HEK293T (cell line): ENCODE measurements around the gene GAK.

Source experiments
- ARNT ChIP-seq: fragments of 450-650 bp; IDR thresholded peaks from 2 replicates; pipeline ENCODE4 v1.6.1; 2017; ENCODE audit warnings: mild to moderate bottlenecking
- BHLHE40 ChIP-seq: fragments of 450-650 bp; IDR thresholded peaks from 2 replicates; pipeline ENCODE4 v1.6.1; 2016; ENCODE audit warnings: mild to moderate bottlenecking, moderate library complexity, borderline replicate concordance
- ELF4 ChIP-seq: fragments of 450-650 bp; IDR thresholded peaks from 2 replicates; pipeline ENCODE4 v1.6.1; 2017; ENCODE audit warnings: antibody characterized with exemption
- FOXA1 ChIP-seq: fragments of 450-650 bp; IDR thresholded peaks from 2 replicates; pipeline ENCODE4 v1.6.1; 2016; ENCODE audit warnings: mild to moderate bottlenecking
- FOXK2 ChIP-seq: fragments of 450-650 bp; IDR thresholded peaks from 2 replicates; pipeline ENCODE4 v1.6.1; 2016; ENCODE audit warnings: mild to moderate bottlenecking
- FOXM1 ChIP-seq: fragments of 450-650 bp; IDR thresholded peaks from 2 replicates; pipeline ENCODE4 v1.6.1; 2017; ENCODE audit warnings: mild to moderate bottlenecking, borderline replicate concordance
- HDGF ChIP-seq: fragments of 450-650 bp; IDR thresholded peaks from 2 replicates; pipeline ENCODE4 v1.6.1; 2017; ENCODE audit warnings: antibody characterized with exemption, borderline replicate concordance
- L3MBTL2 ChIP-seq: fragments of 450-650 bp; conservative IDR thresholded peaks from 2 replicates; pipeline ENCODE4 v1.6.1; 2016; ENCODE audit warnings: mild to moderate bottlenecking
- LEF1 ChIP-seq: fragments of 450-650 bp; IDR thresholded peaks from 2 replicates; pipeline ENCODE4 v1.6.1; 2017; ENCODE audit warnings: mild to moderate bottlenecking, borderline replicate concordance
- NFRKB ChIP-seq: fragments of 450-650 bp; IDR thresholded peaks from 2 replicates; pipeline ENCODE4 v1.6.1; 2016; ENCODE audit warnings: mild to moderate bottlenecking, moderate library complexity
- SP1 ChIP-seq: fragments of 450-650 bp; IDR thresholded peaks from 2 replicates; pipeline ENCODE4 v1.6.1; 2017
- SUZ12 ChIP-seq: fragments of 450-650 bp; IDR thresholded peaks from 2 replicates; pipeline ENCODE4 v1.6.1; 2016; ENCODE audit warnings: mild to moderate bottlenecking
- TARDBP ChIP-seq: fragments of 450-650 bp; IDR thresholded peaks from 2 replicates; pipeline ENCODE4 v1.6.1; 2016
- TF ChIP-seq, protein P1 (sequence below): fragments of 450-650 bp; IDR thresholded peaks from 2 replicates; pipeline ENCODE4 v1.6.1; 2016

GRCh38 chr4:867526-868250 lies 64.4 kb downstream of the GAK start:
- TF ChIP-seq FOXK2 (no peak), HDGF (no peak), ELF4 (no peak), BHLHE40 (no peak), SP1 (no peak), ARNT (no peak), LEF1 (no peak), SUZ12 (no peak), NFRKB (no peak), FOXM1 (no peak), TARDBP (no peak), FOXA1 (no peak), L3MBTL2 (no peak)
- TF ChIP-seq, protein P1, sequence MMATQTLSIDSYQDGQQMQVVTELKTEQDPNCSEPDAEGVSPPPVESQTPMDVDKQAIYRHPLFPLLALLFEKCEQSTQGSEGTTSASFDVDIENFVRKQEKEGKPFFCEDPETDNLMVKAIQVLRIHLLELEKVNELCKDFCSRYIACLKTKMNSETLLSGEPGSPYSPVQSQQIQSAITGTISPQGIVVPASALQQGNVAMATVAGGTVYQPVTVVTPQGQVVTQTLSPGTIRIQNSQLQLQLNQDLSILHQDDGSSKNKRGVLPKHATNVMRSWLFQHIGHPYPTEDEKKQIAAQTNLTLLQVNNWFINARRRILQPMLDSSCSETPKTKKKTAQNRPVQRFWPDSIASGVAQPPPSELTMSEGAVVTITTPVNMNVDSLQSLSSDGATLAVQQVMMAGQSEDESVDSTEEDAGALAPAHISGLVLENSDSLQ: no peak
